Transverse colon (tissue), 4 donors: ENCODE measurements around the gene PBXIP1.

ENCODE experiments used
- POLR2A ChIP-seq: fragments of 450-650 bp; IDR thresholded peaks from one replicate; pipeline ENCODE4 v1.6.1; 2016; ENCODE audit warnings: antibody characterized with exemption, mild to moderate bottlenecking, moderate library complexity
- POLR2AphosphoS5 ChIP-seq, 3 donors: sonication (generic); formaldehyde crosslinking; IDR thresholded peaks; one replicate each; pipeline ENCODE4 v1.6.1; 2016; ENCODE audit warnings: antibody characterized with exemption in 3 of 3
- TF ChIP-seq, protein P1 (sequence below), 5 experiments: fragments of 200-600 bp in 3 of 5; fragments of 450-650 bp in 2 of 5; sonication (generic) in 3 of 5; IDR thresholded peaks; 1 replicate in 2 of 5; 2 replicates in 3 of 5; pipeline ENCODE4 v1.5.1; 2016 to 2017; ENCODE audit warnings: antibody characterized with exemption in 5 of 5, inconsistent platforms in 3 of 5, mild to moderate bottlenecking in 2 of 5, moderate library complexity in 1 of 5

DNA sequence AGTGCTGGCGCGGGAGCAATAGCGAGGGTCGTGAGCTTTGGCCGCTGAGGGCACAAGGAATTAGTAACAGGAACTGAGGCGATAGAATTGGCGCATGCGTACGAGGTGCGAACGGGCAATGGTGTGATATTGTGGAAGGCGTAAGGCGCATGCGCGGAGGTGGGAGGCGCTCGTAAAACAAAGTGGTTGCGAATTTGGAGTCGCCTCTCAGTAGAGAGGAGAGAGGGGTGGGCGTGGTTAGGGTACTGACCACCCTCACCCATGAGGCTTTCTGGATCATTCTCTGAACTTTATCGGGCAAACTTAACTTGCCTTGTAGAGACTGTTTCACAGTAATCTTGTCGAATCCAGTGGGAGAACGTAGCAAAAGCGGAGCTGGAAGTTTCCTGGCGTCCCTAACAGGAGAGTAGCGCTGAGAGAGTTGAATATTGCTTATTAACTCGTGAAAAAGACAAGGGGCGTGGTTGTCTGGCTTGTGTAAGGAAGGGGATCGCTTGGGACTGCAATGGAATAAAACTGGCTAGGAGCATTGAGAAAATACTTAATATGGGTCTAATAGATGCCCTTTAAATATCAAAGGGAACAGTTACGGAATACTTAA lies 19.0 kb upstream of the PBXIP1 start:
- TF ChIP-seq, protein P1, sequence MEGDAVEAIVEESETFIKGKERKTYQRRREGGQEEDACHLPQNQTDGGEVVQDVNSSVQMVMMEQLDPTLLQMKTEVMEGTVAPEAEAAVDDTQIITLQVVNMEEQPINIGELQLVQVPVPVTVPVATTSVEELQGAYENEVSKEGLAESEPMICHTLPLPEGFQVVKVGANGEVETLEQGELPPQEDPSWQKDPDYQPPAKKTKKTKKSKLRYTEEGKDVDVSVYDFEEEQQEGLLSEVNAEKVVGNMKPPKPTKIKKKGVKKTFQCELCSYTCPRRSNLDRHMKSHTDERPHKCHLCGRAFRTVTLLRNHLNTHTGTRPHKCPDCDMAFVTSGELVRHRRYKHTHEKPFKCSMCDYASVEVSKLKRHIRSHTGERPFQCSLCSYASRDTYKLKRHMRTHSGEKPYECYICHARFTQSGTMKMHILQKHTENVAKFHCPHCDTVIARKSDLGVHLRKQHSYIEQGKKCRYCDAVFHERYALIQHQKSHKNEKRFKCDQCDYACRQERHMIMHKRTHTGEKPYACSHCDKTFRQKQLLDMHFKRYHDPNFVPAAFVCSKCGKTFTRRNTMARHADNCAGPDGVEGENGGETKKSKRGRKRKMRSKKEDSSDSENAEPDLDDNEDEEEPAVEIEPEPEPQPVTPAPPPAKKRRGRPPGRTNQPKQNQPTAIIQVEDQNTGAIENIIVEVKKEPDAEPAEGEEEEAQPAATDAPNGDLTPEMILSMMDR (IDR thresholded peaks at IDR 0.05): peak in 1 of 5 experiments; percentile 2
- peak; percentile 61 for TF ChIP-seq POLR2A
- TF ChIP-seq POLR2AphosphoS5 (IDR thresholded peaks at IDR 0.05): peak; percentile 77 to 83 (median 79)
